ENCODE results near the gene MAPK8.

MAPK8 gene

GRCh38 chr10:48476279-48476982 lies 170.0 kb downstream of the MAPK8 start:
- no peak for DNase-seq (ENCODE audit: low read depth in 2 of 2)

- no peak for DNase-seq (ENCODE audit: low read depth in 2 of 2)
Measured at GRCh38 chr10:48477141-48477540, 170.7 kb downstream of the MAPK8 start.

GRCh38 chr10:48477616-48478015 lies 171.1 kb downstream of the MAPK8 start:
- DNase-seq (ENCODE audit: low read depth in 2 of 2), result no peak

GRCh38 chr10:48478469-48478868 lies 172.0 kb downstream of the MAPK8 start:
- no peak for DNase-seq (ENCODE audit: low read depth in 2 of 2)

GRCh38 chr10:48478980-48479811 lies 172.7 kb downstream of the MAPK8 start:
- no peak for DNase-seq (ENCODE audit: low read depth in 2 of 2)

GRCh38 chr10:48480397-48481374 lies 174.2 kb downstream of the MAPK8 start:
- no peak for DNase-seq (ENCODE audit: low read depth in 2 of 2)

- no peak for DNase-seq (ENCODE audit: low read depth in 2 of 2)
Measured at GRCh38 chr10:48481385-48481784, 174.9 kb downstream of the MAPK8 start.

- DNase-seq (ENCODE audit: low read depth in 2 of 2), result no peak
Measured at GRCh38 chr10:48482207-48482606, 175.7 kb downstream of the MAPK8 start.

- DNase-seq (ENCODE audit: low read depth in 2 of 2), result no peak
Measured at GRCh38 chr10:48484911-48485310, 178.4 kb downstream of the MAPK8 start.

- no peak for DNase-seq (ENCODE audit: low read depth in 2 of 2)
Measured at GRCh38 chr10:48485711-48486110, 179.2 kb downstream of the MAPK8 start.

- no peak for DNase-seq (ENCODE audit: low read depth in 2 of 2)
Measured at GRCh38 chr10:48487244-48487643, 180.8 kb downstream of the MAPK8 start.
